ENCODE results near the gene CCDC180.

DNA sequence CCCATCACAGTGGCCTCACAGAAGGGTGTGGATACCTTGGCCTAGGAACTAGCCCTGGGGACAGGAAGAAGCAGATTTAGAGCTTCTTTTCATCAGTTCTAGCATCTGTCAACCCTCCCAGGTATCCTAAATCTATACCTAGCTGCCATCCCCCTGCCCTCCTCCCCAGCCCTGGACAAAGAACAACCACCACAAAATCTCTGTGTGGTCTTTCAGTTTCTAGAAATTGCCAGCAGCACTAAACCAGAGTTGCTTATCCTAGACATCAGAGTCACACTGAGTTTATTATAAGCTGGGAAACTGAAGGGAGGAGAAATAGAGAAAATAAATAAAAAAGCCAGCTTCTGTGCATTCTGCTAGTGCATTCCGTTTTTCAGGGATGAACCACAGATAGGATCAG, 14.6 kb downstream of the CCDC180 start:
- TF ChIP-seq POLR2AphosphoS5 (IDR thresholded peaks at IDR 0.05; ENCODE audit: borderline replicate concordance, low read depth, low read length): no peak
- no peak for TF ChIP-seq EZH2 (IDR thresholded peaks at IDR 0.05)
